ENCODE data around the gene MIF4GD.

MIF4GD gene

GRCh38 chr17:75239214-75239613, 31.8 kb downstream of the MIF4GD start:
- Histone ChIP-seq H2AFZ (ENCODE audit: low read depth) (no peak overlapping the region), H3K36me3 (ENCODE audit: insufficient read depth) (peaks cover 8% of the 10 kb centered on the region; the same call in 1 of the 2 replicates), H3K79me2 (ENCODE audit: insufficient read depth, low read depth) (no peaks in the 10 kb centered on the region), H3K4me2 (no peak overlapping the region), H3K4me1 (ENCODE audit: low read depth, poor library complexity, severe bottlenecking) (peaks cover 8% of the 10 kb centered on the region), H4K20me1 (ENCODE audit: insufficient read depth) (peaks cover 6% of the 10 kb centered on the region; the same call in 1 of the 2 replicates), H3K9ac (no peak overlapping the region), H3K27me3 (ENCODE audit: insufficient read depth, low read depth) (no peaks in the 10 kb centered on the region), H3K27ac (no peak overlapping the region), H3K4me3 (IDR thresholded peaks at IDR 0.05; ENCODE audit: insufficient read depth, low read depth, low read length) (no peak overlapping the region)
- TF ChIP-seq CTCF (conservative IDR thresholded peaks at IDR 0.05; ENCODE audit: low read depth, low read length) = no peak

- Histone ChIP-seq H3K27me3 (ENCODE audit: insufficient read depth, low read depth) (no peaks in the 10 kb centered on the region), H3K79me2 (ENCODE audit: insufficient read depth, low read depth) (no peaks in the 10 kb centered on the region), H4K20me1 (ENCODE audit: insufficient read depth) (peaks cover 6% of the 10 kb centered on the region; the same call in 1 of the 2 replicates), H3K4me1 (ENCODE audit: low read depth, poor library complexity, severe bottlenecking) (peaks cover 8% of the 10 kb centered on the region), H3K4me3 (IDR thresholded peaks at IDR 0.05; ENCODE audit: insufficient read depth, low read depth, low read length) (no peak overlapping the region), H3K9ac (no peak overlapping the region), H2AFZ (ENCODE audit: low read depth) (no peak overlapping the region), H3K27ac (no peak overlapping the region), H3K36me3 (ENCODE audit: insufficient read depth) (peaks cover 11% of the 10 kb centered on the region; the same call in 1 of the 2 replicates), H3K4me2 (no peak overlapping the region)
- peak; percentile 91 for TF ChIP-seq CTCF (conservative IDR thresholded peaks at IDR 0.05; ENCODE audit: low read depth, low read length)
Measured at GRCh38 chr17:75238684-75239191, 32.3 kb downstream of the MIF4GD start.

GRCh38 chr17:75238020-75238580, 32.9 kb downstream of the MIF4GD start:
- no peak overlapping the region for H3K27ac ChIP-seq
- no peaks in the 10 kb centered on the region for H3K27me3 ChIP-seq (ENCODE audit: insufficient read depth, low read depth)
- no peak for TF ChIP-seq CTCF (conservative IDR thresholded peaks at IDR 0.05; ENCODE audit: low read depth, low read length)
- peaks cover 6% of the 10 kb centered on the region; the same call in 1 of the 2 replicates for H4K20me1 ChIP-seq (ENCODE audit: insufficient read depth)
- H3K9ac ChIP-seq = no peak overlapping the region
- no peak overlapping the region for H2AFZ ChIP-seq (ENCODE audit: low read depth)
- H3K4me1 ChIP-seq (ENCODE audit: low read depth, poor library complexity, severe bottlenecking) = peaks cover 8% of the 10 kb centered on the region
- H3K79me2 ChIP-seq (ENCODE audit: insufficient read depth, low read depth) = no peaks in the 10 kb centered on the region
- no peak overlapping the region for H3K4me3 ChIP-seq (IDR thresholded peaks at IDR 0.05; ENCODE audit: insufficient read depth, low read depth, low read length)
- no peak overlapping the region for H3K4me2 ChIP-seq
- peaks cover 11% of the 10 kb centered on the region; the same call in 1 of the 2 replicates for H3K36me3 ChIP-seq (ENCODE audit: insufficient read depth)

GRCh38 chr17:75237100-75238014, 33.7 kb downstream of the MIF4GD start:
- Histone ChIP-seq H3K9ac (no peak overlapping the region), H3K4me2 (no peak overlapping the region), H4K20me1 (ENCODE audit: insufficient read depth) (peaks cover 6% of the 10 kb centered on the region; the same call in 1 of the 2 replicates), H3K36me3 (ENCODE audit: insufficient read depth) (peaks cover 18% of the 10 kb centered on the region; the same call in 1 of the 2 replicates), H3K79me2 (ENCODE audit: insufficient read depth, low read depth) (no peaks in the 10 kb centered on the region), H3K27me3 (ENCODE audit: insufficient read depth, low read depth) (no peaks in the 10 kb centered on the region), H2AFZ (ENCODE audit: low read depth) (no peak overlapping the region), H3K4me3 (IDR thresholded peaks at IDR 0.05; ENCODE audit: insufficient read depth, low read depth, low read length) (no peak overlapping the region), H3K4me1 (ENCODE audit: low read depth, poor library complexity, severe bottlenecking) (peaks cover 8% of the 10 kb centered on the region), H3K27ac (no peak overlapping the region)
- TF ChIP-seq CTCF (conservative IDR thresholded peaks at IDR 0.05; ENCODE audit: low read depth, low read length) = no peak
